GM12878 (cell line): ENCODE measurements around the gene TMED10. TPM values are rescaled to one million over a fixed set of nuclear protein-coding genes. Genes with fewer than 3 reads are reported as not detected.

Source experiments
- ATAC-seq: fragments of 200-7000 bp; cut with Tn5 transposase; 3 replicates; pipeline ENCODE4 v1.9.1; 2020; ENCODE audit warnings: mild to moderate bottlenecking, moderate library complexity
- BruUV-seq: library from RNA; stranded (reverse); fragments of 400-500 nt; replicated peaks from 2 replicates; lab custom pipeline; 2021; lab: Mats Ljungman, UMichigan
- CTCF ChIA-PET: fragments of 300-600 bp; sonication (Branson Sonifier 250); formaldehyde crosslinking; extraction: SDS; loops from one replicate; lab custom pipeline; 2021; ENCODE audit warnings: inconsistent platforms; lab: Yijun Ruan, JAX
- POLR2A ChIA-PET: fragments of 350-600 bp; formaldehyde crosslinking; extraction: SDS; loops from one replicate; lab custom pipeline; 2021; ENCODE audit warnings: inconsistent platforms; lab: Charles Lee
- RAD21 ChIA-PET: fragments of 300-600 bp; sonication (Branson Sonifier 250); formaldehyde crosslinking; loops from one replicate; lab custom pipeline; 2023; ENCODE audit warnings: antibody characterized with exemption; ENCODE audit not compliant: unreplicated experiment; lab: Charles Lee
- SMC1A ChIA-PET: fragments of 300-600 bp; sonication (Branson Sonifier 250); formaldehyde crosslinking; loops from one replicate; lab custom pipeline; 2023; ENCODE audit not compliant: unreplicated experiment, uncharacterized antibody; lab: Charles Lee
- DNase-seq: peaks from one replicate; pipeline ENCODE4 v3.0.0-alpha.2; 2011; ENCODE audit warnings: low read depth, low spot score
- FAIRE-seq: peaks from 3 replicates; lab custom pipeline; 2011; peaks lifted over from hg19 to GRCh38; lab: Jason Lieb, UNC
- H2AFZ ChIP-seq: 2 replicates; pipeline ENCODE4 v1.6.0; 2011; ENCODE audit warnings: low read depth, low read length, control low read depth; ENCODE audit not compliant: control insufficient read depth
- H3K27ac ChIP-seq: 2 replicates; pipeline ENCODE4 v1.5.1; 2011; ENCODE audit warnings: control low read depth; ENCODE audit not compliant: control insufficient read depth, insufficient read depth
- H3K27me3 ChIP-seq, 2 experiments: replicated peaks in 1 of 2; 2 replicates each; pipeline versions ENCODE4 v1.6.0 to v1.6.1; 2011; ENCODE audit warnings: low read length in 1 of 2; ENCODE audit not compliant: control insufficient read depth in 2 of 2, insufficient read depth in 2 of 2
- H3K36me3 ChIP-seq, 2 experiments: 2 replicates each; pipeline ENCODE4 v1.5.1; 2011; ENCODE audit warnings: low read length in 1 of 2; ENCODE audit not compliant: control insufficient read depth in 2 of 2, insufficient read depth in 2 of 2
- H3K4me1 ChIP-seq: 2 replicates; pipeline ENCODE4 v1.6.1; 2011; ENCODE audit warnings: mild to moderate bottlenecking, low read length, moderate library complexity, mixed read lengths; ENCODE audit not compliant: control insufficient read depth, insufficient read depth
- H3K4me2 ChIP-seq: 2 replicates; pipeline ENCODE4 v1.6.0; 2011; ENCODE audit warnings: control low read depth; ENCODE audit not compliant: control insufficient read depth, insufficient read depth
- H3K4me3 ChIP-seq: fragments of 200-600 bp; sonication (generic); 2 replicates; pipeline ENCODE4 v1.5.1; 2016
- H3K79me2 ChIP-seq: 2 replicates; pipeline ENCODE4 v1.6.0; 2011; ENCODE audit warnings: low read length; ENCODE audit not compliant: control insufficient read depth, insufficient read depth
- H3K9ac ChIP-seq: 2 replicates; pipeline ENCODE4 v1.8.0; 2011; ENCODE audit warnings: low read length, control low read depth, mixed read lengths; ENCODE audit not compliant: control insufficient read depth, insufficient read depth
- H3K9me3 ChIP-seq: replicated peaks from 3 replicates; pipeline ENCODE4 v1.5.1; 2011; ENCODE audit warnings: mild to moderate bottlenecking, low read length; ENCODE audit not compliant: control insufficient read depth, insufficient read depth
- H4K20me1 ChIP-seq: 2 replicates; pipeline ENCODE4 v1.6.0; 2011; ENCODE audit not compliant: control insufficient read depth, insufficient read depth
- CBFB ChIP-seq: IDR thresholded peaks from 2 replicates; pipeline ENCODE4 v1.6.1; 2016; ENCODE audit warnings: antibody characterized with exemption, low read depth
- EGR1 ChIP-seq, 2 experiments: IDR thresholded peaks; 1 replicate in 1 of 2; 2 replicates in 1 of 2; pipeline ENCODE4 v1.6.1; 2011 to 2012; ENCODE audit warnings: low read depth in 2 of 2, low read length in 2 of 2, borderline replicate concordance in 1 of 2, mild to moderate bottlenecking in 1 of 2, moderate library complexity in 1 of 2
- HDAC6 ChIP-seq: fragments of 200-600 bp; sonication (generic); IDR thresholded peaks from one replicate; pipeline ENCODE4 v1.8.0; 2017; ENCODE audit warnings: antibody characterized with exemption; ENCODE audit not compliant: unreplicated experiment
- HDGF ChIP-seq: fragments of 450-650 bp; IDR thresholded peaks from 2 replicates; pipeline ENCODE4 v1.6.1; 2016; ENCODE audit warnings: antibody characterized with exemption
- TCF7 ChIP-seq: IDR thresholded peaks from 2 replicates; pipeline ENCODE4 v1.6.1; 2014; ENCODE audit warnings: antibody characterized with exemption, borderline replicate concordance
- YBX1 ChIP-seq: fragments of 450-650 bp; IDR thresholded peaks from 2 replicates; pipeline ENCODE4 v1.6.1; 2016; ENCODE audit warnings: antibody characterized with exemption
- ZSCAN29 ChIP-seq: fragments of 450-650 bp; IDR thresholded peaks from 2 replicates; pipeline ENCODE4 v1.6.1; 2017; ENCODE audit warnings: mild to moderate bottlenecking, moderate library complexity
- WGBS: methylation state at CpG from one replicate; pipeline ENCODE4 v1.1.6; 2016; ENCODE audit warnings: low lambda C conversion rate; ENCODE audit not compliant: insufficient replicate concordance, insufficient coverage; ENCODE audit errors: missing lambda C conversion rate; 5-methylcytosine and 5-hydroxymethylcytosine counted together
- in situ Hi-C: fragments of 300-500 bp; cut with MboI; formaldehyde crosslinking; loops from 9 replicates; pipeline ENCODE4 v1.14.3; 2018; ENCODE audit warnings: mixed read lengths
- intact Hi-C: fragments of 100-400 bp; cut with micrococcal nuclease; formaldehyde crosslinking; loops from one replicate; pipeline ENCODE4 v1.14.2; 2022; ENCODE audit not compliant: unreplicated experiment
- polyA plus RNA-seq, 11 experiments: library from polyadenylated mRNA; depleted of rRNA in 4 of 11; unstranded in 6 of 11; stranded (reverse) in 5 of 11; fragments of >200 nt; fragmentation: Nextera tagmentation in 4 of 11; fragmentation: Illumina TruSeq in 1 of 11; extraction: Ambion mirVana in 4 of 11; extraction: Trizol in 1 of 11; gene quantifications; 1 replicate in 1 of 11; 2 replicates in 10 of 11; pipeline versions ENCODE4 v1.2.1 to v1.2.3, GENCODE V29; 2011 to 2016; ENCODE audit warnings: inconsistent platforms in 2 of 11, missing spikeins in 2 of 11, low read depth in 1 of 11
- total RNA-seq, 4 experiments: library from RNA; depleted of rRNA in 3 of 4; stranded (reverse); fragments of >200 nt in 3 of 4; fragmentation: Illumina TruSeq in 1 of 4; extraction: Trizol in 1 of 4; gene quantifications; 2 replicates each; pipeline versions ENCODE4 v1.2.1 to v1.2.3, GENCODE V29; 2013 to 2021
- TF ChIP-seq, protein P1 (sequence below): fragments of 450-650 bp; IDR thresholded peaks from 2 replicates; pipeline ENCODE4 v1.6.1; 2018; ENCODE audit warnings: mild to moderate bottlenecking, low read depth, moderate library complexity; ENCODE audit not compliant: partially characterized antibody
- TF ChIP-seq, protein P2 (sequence below): fragments of 450-650 bp; formaldehyde crosslinking; IDR thresholded peaks from 2 replicates; pipeline ENCODE4 v1.4.0; 2020; ENCODE audit warnings: mild to moderate bottlenecking, moderate library complexity

TMED10 gene
- total and polyA plus RNA-seq, 10 of the 15 experiments (the other 5 are each of a cell fraction or from before 2014, with no cell fraction given) = 99.8 to 270 (median 180) TPM

DNA sequence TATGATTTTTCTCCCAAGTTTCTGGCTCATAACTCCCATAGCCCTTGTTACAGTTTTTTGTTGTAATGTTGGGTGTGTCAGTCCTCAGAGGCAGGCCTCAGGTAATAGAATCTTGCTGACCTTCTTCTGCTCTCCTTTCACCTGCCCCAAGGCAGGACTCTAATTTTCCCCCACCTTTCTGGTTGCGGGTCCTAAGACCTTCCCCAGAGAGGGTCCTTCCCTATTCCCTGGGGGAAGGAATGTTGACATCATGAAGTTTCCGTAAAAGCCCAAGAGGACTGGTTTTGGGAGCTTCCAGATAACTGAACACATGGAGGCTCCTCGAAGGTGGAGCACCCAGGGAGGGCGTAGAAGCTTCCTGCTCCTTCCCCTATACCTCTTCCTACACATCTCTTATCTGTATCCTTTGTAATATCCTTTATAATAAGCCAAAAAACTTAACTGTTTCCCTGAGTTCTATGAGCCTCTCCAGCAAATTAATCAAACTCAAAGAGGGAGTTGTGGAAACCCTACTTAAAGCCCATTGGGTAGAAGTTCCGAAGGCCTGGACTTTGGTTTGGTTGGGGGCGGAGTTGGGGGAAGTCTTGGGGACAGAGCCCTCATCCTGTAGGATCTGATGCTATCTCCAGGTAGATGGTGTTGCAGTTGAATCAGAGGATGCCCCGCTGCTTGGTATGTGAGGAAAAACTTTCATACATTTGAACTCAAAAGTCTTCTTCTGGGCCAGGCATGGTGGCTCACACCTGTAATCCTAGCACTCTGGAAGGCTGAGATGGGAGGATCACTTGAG lies 9.0 kb upstream of the TMED10 start:
- no peak for TF ChIP-seq HDAC6
- no peak for TF ChIP-seq CBFB
- TF ChIP-seq TCF7 = no peak
- TF ChIP-seq, protein P1, sequence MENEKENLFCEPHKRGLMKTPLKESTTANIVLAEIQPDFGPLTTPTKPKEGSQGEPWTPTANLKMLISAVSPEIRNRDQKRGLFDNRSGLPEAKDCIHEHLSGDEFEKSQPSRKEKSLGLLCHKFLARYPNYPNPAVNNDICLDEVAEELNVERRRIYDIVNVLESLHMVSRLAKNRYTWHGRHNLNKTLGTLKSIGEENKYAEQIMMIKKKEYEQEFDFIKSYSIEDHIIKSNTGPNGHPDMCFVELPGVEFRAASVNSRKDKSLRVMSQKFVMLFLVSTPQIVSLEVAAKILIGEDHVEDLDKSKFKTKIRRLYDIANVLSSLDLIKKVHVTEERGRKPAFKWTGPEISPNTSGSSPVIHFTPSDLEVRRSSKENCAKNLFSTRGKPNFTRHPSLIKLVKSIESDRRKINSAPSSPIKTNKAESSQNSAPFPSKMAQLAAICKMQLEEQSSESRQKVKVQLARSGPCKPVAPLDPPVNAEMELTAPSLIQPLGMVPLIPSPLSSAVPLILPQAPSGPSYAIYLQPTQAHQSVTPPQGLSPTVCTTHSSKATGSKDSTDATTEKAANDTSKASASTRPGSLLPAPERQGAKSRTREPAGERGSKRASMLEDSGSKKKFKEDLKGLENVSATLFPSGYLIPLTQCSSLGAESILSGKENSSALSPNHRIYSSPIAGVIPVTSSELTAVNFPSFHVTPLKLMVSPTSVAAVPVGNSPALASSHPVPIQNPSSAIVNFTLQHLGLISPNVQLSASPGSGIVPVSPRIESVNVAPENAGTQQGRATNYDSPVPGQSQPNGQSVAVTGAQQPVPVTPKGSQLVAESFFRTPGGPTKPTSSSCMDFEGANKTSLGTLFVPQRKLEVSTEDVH = no peak
- TF ChIP-seq, protein P2, sequence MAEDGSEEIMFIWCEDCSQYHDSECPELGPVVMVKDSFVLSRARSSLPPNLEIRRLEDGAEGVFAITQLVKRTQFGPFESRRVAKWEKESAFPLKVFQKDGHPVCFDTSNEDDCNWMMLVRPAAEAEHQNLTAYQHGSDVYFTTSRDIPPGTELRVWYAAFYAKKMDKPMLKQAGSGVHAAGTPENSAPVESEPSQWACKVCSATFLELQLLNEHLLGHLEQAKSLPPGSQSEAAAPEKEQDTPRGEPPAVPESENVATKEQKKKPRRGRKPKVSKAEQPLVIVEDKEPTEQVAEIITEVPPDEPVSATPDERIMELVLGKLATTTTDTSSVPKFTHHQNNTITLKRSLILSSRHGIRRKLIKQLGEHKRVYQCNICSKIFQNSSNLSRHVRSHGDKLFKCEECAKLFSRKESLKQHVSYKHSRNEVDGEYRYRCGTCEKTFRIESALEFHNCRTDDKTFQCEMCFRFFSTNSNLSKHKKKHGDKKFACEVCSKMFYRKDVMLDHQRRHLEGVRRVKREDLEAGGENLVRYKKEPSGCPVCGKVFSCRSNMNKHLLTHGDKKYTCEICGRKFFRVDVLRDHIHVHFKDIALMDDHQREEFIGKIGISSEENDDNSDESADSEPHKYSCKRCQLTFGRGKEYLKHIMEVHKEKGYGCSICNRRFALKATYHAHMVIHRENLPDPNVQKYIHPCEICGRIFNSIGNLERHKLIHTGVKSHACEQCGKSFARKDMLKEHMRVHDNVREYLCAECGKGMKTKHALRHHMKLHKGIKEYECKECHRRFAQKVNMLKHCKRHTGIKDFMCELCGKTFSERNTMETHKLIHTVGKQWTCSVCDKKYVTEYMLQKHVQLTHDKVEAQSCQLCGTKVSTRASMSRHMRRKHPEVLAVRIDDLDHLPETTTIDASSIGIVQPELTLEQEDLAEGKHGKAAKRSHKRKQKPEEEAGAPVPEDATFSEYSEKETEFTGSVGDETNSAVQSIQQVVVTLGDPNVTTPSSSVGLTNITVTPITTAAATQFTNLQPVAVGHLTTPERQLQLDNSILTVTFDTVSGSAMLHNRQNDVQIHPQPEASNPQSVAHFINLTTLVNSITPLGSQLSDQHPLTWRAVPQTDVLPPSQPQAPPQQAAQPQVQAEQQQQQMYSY (CRISPR knock-in tag) = no peak
- TF ChIP-seq HDGF = no peak
- TF ChIP-seq YBX1 = no peak
- TF ChIP-seq ZSCAN29 = no peak
- TF ChIP-seq EGR1 (IDR thresholded peaks at IDR 0.05; ENCODE audit: borderline replicate concordance in 1 of 2, low read depth in 2 of 2, low read length in 2 of 2) = no peak
- TF ChIP-seq, all 136 proteins: peak for 0
- Histone ChIP-seq H2AFZ (no peak overlapping the region), H3K27ac (no peak overlapping the region), H3K4me1 (peaks cover 25% of the 10 kb centered on the region), H3K9ac (no peak overlapping the region), H3K27me3 (no peaks in the 10 kb centered on the region; a peak in 1 of 4 replicates), H3K4me3 (no peak overlapping the region), H4K20me1 (no peaks in the 10 kb centered on the region), H3K36me3 (no peaks in the 10 kb centered on the region), H3K79me2 (no peaks in the 10 kb centered on the region), H3K4me2 (no peak overlapping the region), H3K9me3 (no peaks in the 10 kb centered on the region)
- RAD21 ChIA-PET = no interaction called here
- FAIRE-seq (no peak), ATAC-seq (no peak), DNase-seq (no peak)
- intact Hi-C loops = no loop called here
- POLR2A ChIA-PET = no interaction called here
- SMC1A ChIA-PET = interaction anchor here (1.7 kb wide), 1 partner anchor 25 kb away, joined by 5 read pairs; no protein-coding TSS in a partner anchor
- no TSS peak for BruUV-seq
- WGBS = 88% methylated on average over 7 of the region's 7 CpGs
- in situ Hi-C loops = no loop called here
- CTCF ChIA-PET = no interaction called here
